Tibial nerve (tissue), 4 donors: ENCODE results near the gene HSPB1.
A peak's percentile ranks its signal among the peaks of the same experiment; 100 is the strongest.

ENCODE experiments used
- EP300 ChIP-seq, 2 donors: sonication (generic); formaldehyde crosslinking; IDR thresholded peaks; one replicate each; pipeline ENCODE4 v1.6.1; 2017; ENCODE audit warnings: antibody characterized with exemption in 2 of 2, mild to moderate bottlenecking in 1 of 2
- POLR2A ChIP-seq, 2 donors: fragments of 450-650 bp; IDR thresholded peaks; one replicate each; pipeline ENCODE4 v1.6.1; 2017; ENCODE audit warnings: antibody characterized with exemption in 2 of 2, mild to moderate bottlenecking in 2 of 2, moderate library complexity in 2 of 2
- TF ChIP-seq, protein P1 (sequence below), 5 experiments: fragments of 200-600 bp in 3 of 5; fragments of 450-650 bp in 2 of 5; sonication (generic) in 3 of 5; IDR thresholded peaks; one replicate each; pipeline ENCODE4 v1.5.1; 2016 to 2019; ENCODE audit warnings: antibody characterized with exemption in 5 of 5, mild to moderate bottlenecking in 3 of 5, moderate library complexity in 2 of 5

GRCh38 chr7:76318488-76319353 is 16.2 kb downstream of the HSPB1 start:
- TF ChIP-seq POLR2A (IDR thresholded peaks at IDR 0.05) (no peak), EP300 (IDR thresholded peaks at IDR 0.05) (peak in 1 of 2 donors; percentile 9)
- TF ChIP-seq, protein P1, sequence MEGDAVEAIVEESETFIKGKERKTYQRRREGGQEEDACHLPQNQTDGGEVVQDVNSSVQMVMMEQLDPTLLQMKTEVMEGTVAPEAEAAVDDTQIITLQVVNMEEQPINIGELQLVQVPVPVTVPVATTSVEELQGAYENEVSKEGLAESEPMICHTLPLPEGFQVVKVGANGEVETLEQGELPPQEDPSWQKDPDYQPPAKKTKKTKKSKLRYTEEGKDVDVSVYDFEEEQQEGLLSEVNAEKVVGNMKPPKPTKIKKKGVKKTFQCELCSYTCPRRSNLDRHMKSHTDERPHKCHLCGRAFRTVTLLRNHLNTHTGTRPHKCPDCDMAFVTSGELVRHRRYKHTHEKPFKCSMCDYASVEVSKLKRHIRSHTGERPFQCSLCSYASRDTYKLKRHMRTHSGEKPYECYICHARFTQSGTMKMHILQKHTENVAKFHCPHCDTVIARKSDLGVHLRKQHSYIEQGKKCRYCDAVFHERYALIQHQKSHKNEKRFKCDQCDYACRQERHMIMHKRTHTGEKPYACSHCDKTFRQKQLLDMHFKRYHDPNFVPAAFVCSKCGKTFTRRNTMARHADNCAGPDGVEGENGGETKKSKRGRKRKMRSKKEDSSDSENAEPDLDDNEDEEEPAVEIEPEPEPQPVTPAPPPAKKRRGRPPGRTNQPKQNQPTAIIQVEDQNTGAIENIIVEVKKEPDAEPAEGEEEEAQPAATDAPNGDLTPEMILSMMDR (IDR thresholded peaks at IDR 0.05): peak in 2 of 5 experiments; percentile 57 to 63
